ENCODE measurements around the gene LRP6. TPM values are rescaled to one million over a fixed set of nuclear protein-coding genes. Genes with fewer than 3 reads are reported as not detected.

The LRP6 gene
- total and polyA plus RNA-seq, 2 of the 8 experiments (the other 6 are each of a cell fraction or from before 2014, with no cell fraction given): 53.6 to 73.2 TPM

- no peak for FAIRE-seq
- Histone ChIP-seq H3K9me3 (ENCODE audit: insufficient read depth in 2 of 2, low read depth in 1 of 2, low read length in 1 of 2) (no peaks in the 10 kb centered on the region; a peak in 1 of 4 replicates), H3K23me2 (ENCODE audit: low read depth, low read length) (no peaks in the 10 kb centered on the region), H2BK12ac (ENCODE audit: low read depth, low read length) (no peak overlapping the region), H2BK15ac (ENCODE audit: low read length) (no peak overlapping the region), H4K8ac (ENCODE audit: extremely low read depth, insufficient read depth, low read length) (no peak overlapping the region), H3K18ac (ENCODE audit: extremely low read depth, low read length) (no peak overlapping the region), H2AFZ (ENCODE audit: low read length) (no peak overlapping the region), H3K4me1 (replicated peaks in 1 of 4; ENCODE audit: control insufficient read depth in 3 of 4, insufficient read depth in 4 of 4, low read length in 3 of 4) (peaks cover 2 to 6% (median 3%) of the 10 kb centered on the region in 4 experiments; a peak in 4 of 7 replicates), H3K9ac (replicated peaks in 1 of 4; ENCODE audit: extremely low read depth in 1 of 4, low read depth in 3 of 4, low read length in 3 of 4) (no peak overlapping the region), H3K27me3 (replicated peaks in 1 of 4; ENCODE audit: control insufficient read depth in 3 of 4, extremely low read depth in 1 of 4, insufficient read depth in 3 of 4, low read length in 3 of 4) (no peaks in the 10 kb centered on the region), H3K23ac (ENCODE audit: insufficient read length) (no peak overlapping the region), H4K5ac (ENCODE audit: insufficient read length, low read depth, low read length) (no peak overlapping the region), H2BK5ac (ENCODE audit: low read depth, low read length) (no peak overlapping the region), H4K91ac (replicated peaks; ENCODE audit: insufficient read length, low read length) (no peak overlapping the region), H3K79me2 (ENCODE audit: control insufficient read depth in 1 of 2, insufficient read depth in 2 of 2, low read length in 2 of 2) (no peaks in the 10 kb centered on the region), H3K14ac (ENCODE audit: insufficient read length) (no peak overlapping the region), H3K79me1 (ENCODE audit: low read depth, low read length) (no peaks in the 10 kb centered on the region), H2AK5ac (ENCODE audit: low read depth, low read length) (no peak overlapping the region), H3K4me3 (ENCODE audit: extremely low read depth in 1 of 4, insufficient read depth in 2 of 4, low read depth in 3 of 4, low read length in 4 of 4) (no peak overlapping the region), H2BK120ac (replicated peaks; ENCODE audit: low read depth, low read length) (no peak overlapping the region), H2BK20ac (ENCODE audit: low read length) (no peak overlapping the region), H3K56ac (replicated peaks; ENCODE audit: insufficient read length, low read depth, low read length) (no peak overlapping the region), H3K36me3 (ENCODE audit: control insufficient read depth in 2 of 4, insufficient read depth in 4 of 4, low read length in 3 of 4) (no peaks in the 10 kb centered on the region), H3K4ac (replicated peaks; ENCODE audit: insufficient read length, low read depth, low read length) (no peak overlapping the region), H3K4me2 (ENCODE audit: insufficient read depth in 1 of 2, low read depth in 2 of 2, low read length in 2 of 2) (no peak overlapping the region), H4K20me1 (replicated peaks in 1 of 2; ENCODE audit: control insufficient read depth in 1 of 2, insufficient read depth in 2 of 2, low read length in 2 of 2) (no peaks in the 10 kb centered on the region), H3K27ac (ENCODE audit: low read depth, low read length) (no peak overlapping the region)
- POLR2A ChIA-PET (ENCODE audit: partially characterized antibody): interaction anchor here (1.3 to 1.8 kb wide), 2 partner anchors 48 to 49 kb away, joined by 3 to 5 read pairs; partner anchors contain the start of gene LRP6
- CTCF ChIA-PET (ENCODE audit: partially characterized antibody): interaction anchor here (0.7 to 1.2 kb wide), 3 partner anchors 232 to 330 kb away, joined by 3 to 4 read pairs (median 3); no protein-coding TSS in a partner anchor
- DNase-seq (ENCODE audit: low read depth in 1 of 2, low spot score in 2 of 2): no peak
- TF ChIP-seq SUZ12 (IDR thresholded peaks at IDR 0.05; ENCODE audit: low read length) (no peak), SP4 (IDR thresholded peaks at IDR 0.05; ENCODE audit: low read length) (no peak), BRCA1 (IDR thresholded peaks at IDR 0.05; ENCODE audit: low read depth, low read length) (no peak), PHF8 (conservative IDR thresholded peaks at IDR 0.05; ENCODE audit: low read depth, low read length) (no peak)
Measured at GRCh38 chr12:12315838-12316237, 49.0 kb upstream of the LRP6 start.

All from H1 (cell line).